ENCODE data around the gene SCN1A.

Gene SCN1A

GRCh38 chr2:165967746-165968145 is 160.1 kb downstream of the SCN1A start:
- DNase-seq, result no peak

- DNase-seq, result no peak
Observed at GRCh38 chr2:165961818-165962217, 166.0 kb downstream of the SCN1A start.

- DNase-seq, result no peak
Observed at GRCh38 chr2:165959371-165959770, 168.4 kb downstream of the SCN1A start.

GRCh38 chr2:165958313-165958960 is 169.4 kb downstream of the SCN1A start:
- DNase-seq, result no peak

- DNase-seq, result no peak
Observed at GRCh38 chr2:165957030-165957675, 170.7 kb downstream of the SCN1A start.

- peak; percentile 96 for DNase-seq
Observed at GRCh38 chr2:165953655-165954606, 173.9 kb downstream of the SCN1A start, which contains the start of gene TTC21B. TTC21B (minus strand) TSS chr2:165953776; CDS start chr2:165953705, 71 bp downstream.

GRCh38 chr2:165953306-165953654 is 174.5 kb downstream of the SCN1A start:
- DNase-seq, result peak; percentile 74

GRCh38 chr2:165952741-165953211 is 175.0 kb downstream of the SCN1A start:
- DNase-seq, result no peak

GRCh38 chr2:165952085-165952484 is 175.7 kb downstream of the SCN1A start:
- DNase-seq, result no peak

- DNase-seq, result no peak
Observed at GRCh38 chr2:165950438-165950837, 177.4 kb downstream of the SCN1A start.

- DNase-seq, result no peak
Observed at GRCh38 chr2:165941827-165942226, 186.0 kb downstream of the SCN1A start.

- no peak for DNase-seq
Observed at GRCh38 chr2:165938237-165938636, 189.6 kb downstream of the SCN1A start.
